IMR-90 (cell line): Measurements from ENCODE around the gene CPED1. TPM values are rescaled to one million over a fixed set of nuclear protein-coding genes. Genes with fewer than 3 reads are reported as not detected.

Experiments
- ATAC-seq: fragments of 200-7000 bp; cut with Tn5 transposase; 2 replicates; pipeline ENCODE4 v1.9.1; 2020; ENCODE audit warnings: low read depth, mild to moderate bottlenecking, moderate library complexity
- BruUV-seq: library from RNA; stranded (reverse); fragments of 400-500 nt; replicated peaks from 2 replicates; lab custom pipeline; 2021; lab: Mats Ljungman, UMichigan
- CTCF ChIA-PET: fragments of 300-600 bp; formaldehyde crosslinking; extraction: SDS; loops from one replicate; lab custom pipeline; 2021; ENCODE audit warnings: antibody characterized with exemption; lab: Yijun Ruan, JAX
- POLR2A ChIA-PET: fragments of 300-600 bp; sonication (Branson Sonifier 250); formaldehyde crosslinking; loops from one replicate; lab custom pipeline; 2022; ENCODE audit warnings: antibody characterized with exemption; ENCODE audit not compliant: unreplicated experiment; lab: Charles Lee
- DNase-seq: peaks from one replicate; pipeline ENCODE4 v3.0.0; 2013
- H2AFZ ChIP-seq: replicated peaks from 2 replicates; pipeline ENCODE3; 2013; ENCODE audit warnings: low read length, mild to moderate bottlenecking; ENCODE audit not compliant: poor library complexity
- H2AK5ac ChIP-seq: 2 replicates; pipeline ENCODE4 v1.6.1; 2013; ENCODE audit warnings: low read depth, low read length, inconsistent platforms
- H2AK9ac ChIP-seq: replicated peaks from 2 replicates; pipeline ENCODE3; 2013; ENCODE audit warnings: mild to moderate bottlenecking, low read depth, low read length, moderate library complexity; ENCODE audit not compliant: poor library complexity
- H2BK120ac ChIP-seq: 2 replicates; pipeline ENCODE4 v1.6.1; 2013; ENCODE audit warnings: low read depth, low read length, inconsistent platforms
- H2BK15ac ChIP-seq: 3 replicates; pipeline ENCODE4 v1.6.1; 2013; ENCODE audit warnings: low read depth, low read length, inconsistent platforms
- H2BK20ac ChIP-seq: 2 replicates; pipeline ENCODE4 v1.6.1; 2013; ENCODE audit warnings: low read depth, mild to moderate bottlenecking, inconsistent platforms, low read length, moderate library complexity
- H2BK5ac ChIP-seq: 2 replicates; pipeline ENCODE4 v1.6.1; 2013; ENCODE audit warnings: mild to moderate bottlenecking, low read depth, low read length, inconsistent platforms; ENCODE audit not compliant: poor library complexity, severe bottlenecking
- H3K14ac ChIP-seq: replicated peaks from 2 replicates; pipeline ENCODE4 v1.6.1; 2013; ENCODE audit warnings: low read depth, low read length, inconsistent platforms
- H3K18ac ChIP-seq: 2 replicates; pipeline ENCODE4 v1.6.1; 2013; ENCODE audit warnings: low read depth, low read length, control low read depth
- H3K23ac ChIP-seq: 2 replicates; pipeline ENCODE4 v1.6.1; 2013; ENCODE audit warnings: low read depth, low read length, inconsistent platforms
- H3K27ac ChIP-seq: 2 replicates; pipeline ENCODE4 v1.5.1; 2013; ENCODE audit warnings: mild to moderate bottlenecking, control low read depth, low read length; ENCODE audit not compliant: insufficient read depth
- H3K27me3 ChIP-seq: 2 replicates; pipeline ENCODE4 v1.6.1; 2013; ENCODE audit warnings: low read length; ENCODE audit not compliant: control insufficient read depth, insufficient read depth
- H3K36me3 ChIP-seq: 2 replicates; pipeline ENCODE4 v1.6.1; 2013; ENCODE audit warnings: low read length, mixed read lengths; ENCODE audit not compliant: control insufficient read depth, insufficient read depth
- H3K4ac ChIP-seq: 2 replicates; pipeline ENCODE4 v1.6.1; 2013; ENCODE audit warnings: low read depth, low read length, inconsistent platforms
- H3K4me1 ChIP-seq: 2 replicates; pipeline ENCODE4 v1.6.1; 2013; ENCODE audit warnings: low read length, mixed read lengths; ENCODE audit not compliant: control insufficient read depth, insufficient read depth
- H3K4me2 ChIP-seq: 2 replicates; pipeline ENCODE4 v1.6.1; 2013; ENCODE audit warnings: low read depth, mild to moderate bottlenecking, control low read depth, low read length, moderate library complexity
- H3K4me3 ChIP-seq: 2 replicates; pipeline ENCODE4 v1.5.1; 2013; ENCODE audit warnings: low read depth, mild to moderate bottlenecking, control low read depth, low read length, moderate library complexity; ENCODE audit not compliant: insufficient read depth
- H3K56ac ChIP-seq: 2 replicates; pipeline ENCODE4 v1.6.1; 2013; ENCODE audit warnings: low read length, inconsistent platforms; ENCODE audit not compliant: insufficient read depth; ENCODE audit errors: extremely low read depth
- H3K79me1 ChIP-seq, 2 experiments: 2 replicates each; pipeline ENCODE4 v1.6.1; 2013; ENCODE audit warnings: low read length in 2 of 2, inconsistent platforms in 1 of 2, low read depth in 1 of 2
- H3K9ac ChIP-seq: 2 replicates; pipeline ENCODE4 v1.6.1; 2013; ENCODE audit warnings: low read depth, low read length, control low read depth
- H3K9me1 ChIP-seq: 2 replicates; pipeline ENCODE4 v1.6.1; 2013; ENCODE audit warnings: low read length, inconsistent platforms; ENCODE audit not compliant: insufficient read depth
- H3K9me3 ChIP-seq: 2 replicates; pipeline ENCODE4 v1.6.1; 2013; ENCODE audit warnings: low read length; ENCODE audit not compliant: control insufficient read depth, insufficient read depth
- H4K20me1 ChIP-seq: 2 replicates; pipeline ENCODE4 v1.6.1; 2013; ENCODE audit warnings: low read length, inconsistent platforms; ENCODE audit not compliant: insufficient read depth
- H4K5ac ChIP-seq: 2 replicates; pipeline ENCODE4 v1.6.1; 2013; ENCODE audit warnings: mild to moderate bottlenecking, low read depth, low read length, control low read depth
- H4K8ac ChIP-seq, 2 experiments: 2 replicates each; pipeline ENCODE4 v1.6.1; 2013; ENCODE audit warnings: low read depth in 2 of 2, low read length in 2 of 2, control low read depth in 1 of 2, inconsistent platforms in 1 of 2
- H4K91ac ChIP-seq: 2 replicates; pipeline ENCODE4 v1.6.1; 2013; ENCODE audit warnings: low read depth, low read length, inconsistent platforms; ENCODE audit not compliant: insufficient read depth
- BHLHE40 ChIP-seq: fragments of 150-350 bp; IDR thresholded peaks from 2 replicates; pipeline ENCODE4 v1.6.1; 2016; ENCODE audit warnings: mild to moderate bottlenecking, low read depth, low read length
- CEBPB ChIP-seq: IDR thresholded peaks from 2 replicates; pipeline ENCODE4 v1.6.1; 2012; ENCODE audit warnings: low read depth, low read length, improper control_type of control experiment
- CHD1 ChIP-seq: IDR thresholded peaks from 2 replicates; pipeline ENCODE4 v1.6.1; 2012; ENCODE audit warnings: low read depth, low read length, improper control_type of control experiment
- FOS ChIP-seq: fragments of 150-350 bp; IDR thresholded peaks from 2 replicates; pipeline ENCODE4 v1.6.1; 2016; ENCODE audit warnings: low read depth, low read length
- MAFK ChIP-seq: IDR thresholded peaks from 2 replicates; pipeline ENCODE4 v1.6.1; 2012; ENCODE audit warnings: low read depth, low read length, improper control_type of control experiment
- MAZ ChIP-seq: IDR thresholded peaks from 2 replicates; pipeline ENCODE4 v1.6.1; 2012; ENCODE audit warnings: low read depth, mild to moderate bottlenecking, low read length, improper control_type of control experiment, moderate library complexity, borderline replicate concordance
- MXI1 ChIP-seq: IDR thresholded peaks from 2 replicates; pipeline ENCODE4 v1.6.1; 2012; ENCODE audit warnings: low read depth, mild to moderate bottlenecking, low read length, moderate library complexity, borderline replicate concordance
- NFE2L2 ChIP-seq: fragments of 150-350 bp; IDR thresholded peaks from 2 replicates; pipeline ENCODE4 v1.6.1; 2016; ENCODE audit warnings: low read depth, mild to moderate bottlenecking, low read length
- POLR2A ChIP-seq: IDR thresholded peaks from 2 replicates; pipeline ENCODE4 v1.6.1; 2012; ENCODE audit warnings: mild to moderate bottlenecking, low read depth, low read length
- RAD21 ChIP-seq: IDR thresholded peaks from 2 replicates; pipeline ENCODE4 v1.6.1; 2012; ENCODE audit warnings: low read length, improper control_type of control experiment
- RCOR1 ChIP-seq: IDR thresholded peaks from 2 replicates; pipeline ENCODE4 v1.6.1; 2012; ENCODE audit warnings: mild to moderate bottlenecking, low read length, improper control_type of control experiment; ENCODE audit not compliant: insufficient replicate concordance
- RFX5 ChIP-seq: IDR thresholded peaks from 2 replicates; pipeline ENCODE4 v1.8.0; 2012; ENCODE audit warnings: low read depth, mild to moderate bottlenecking, low read length, moderate library complexity
- SMC3 ChIP-seq: fragments of 150-350 bp; IDR thresholded peaks from 2 replicates; pipeline ENCODE4 v1.6.1; 2016; ENCODE audit warnings: low read depth, mild to moderate bottlenecking, antibody characterized with exemption, low read length, moderate library complexity
- USF2 ChIP-seq: fragments of 150-350 bp; IDR thresholded peaks from 2 replicates; pipeline ENCODE4 v1.6.1; 2017; ENCODE audit warnings: mild to moderate bottlenecking, antibody characterized with exemption, low read length, low read depth
- WGBS, 2 experiments: methylation state at CpG; one replicate each; pipeline versions ENCODE4 v1.1.5 to v1.1.7; 2013; ENCODE audit warnings: missing lambda C conversion rate in 2 of 2; ENCODE audit not compliant: insufficient read length in 1 of 2; ENCODE audit errors: extremely low coverage in 2 of 2; 5-methylcytosine and 5-hydroxymethylcytosine counted together
- dilution Hi-C: fragments of 300-500 bp; cut with HindIII; formaldehyde crosslinking; loops from one replicate; pipeline ENCODE4 v1.14.3; 2018; ENCODE audit warnings: low sequenced_read_pairs; ENCODE audit not compliant: unreplicated experiment
- in situ Hi-C: fragments of 300-500 bp; cut with MboI; formaldehyde crosslinking; loops from 3 replicates; pipeline ENCODE4 v1.14.3; 2019; ENCODE audit warnings: low sequenced_read_pairs, inconsistent platforms, mixed read lengths
- intact Hi-C: fragments of 100-400 bp; cut with micrococcal nuclease; formaldehyde crosslinking; loops from 2 replicates; pipeline ENCODE4 v1.10.0; 2022
- polyA plus RNA-seq, 3 experiments: library from polyadenylated mRNA; depleted of rRNA; stranded (reverse); fragments of >200 nt; gene quantifications; 2 replicates each; pipeline ENCODE4 v1.2.3, GENCODE V29; 2012; ENCODE audit warnings: low replicate concordance in 1 of 3
- total RNA-seq: library from RNA; depleted of rRNA; stranded (reverse); fragments of >200 nt; gene quantifications from 2 replicates; pipeline ENCODE4 v1.2.3, GENCODE V29; 2012
- TF ChIP-seq, protein P1 (sequence below): fragments of 150-350 bp; IDR thresholded peaks from 2 replicates; pipeline ENCODE4 v1.6.1; 2016; ENCODE audit warnings: low read depth, mild to moderate bottlenecking, low read length, moderate library complexity, borderline replicate concordance
- TF ChIP-seq, protein P2 (sequence below): conservative IDR thresholded peaks from 2 replicates; pipeline ENCODE4 v1.5.1; 2012; ENCODE audit warnings: mild to moderate bottlenecking, low read depth, low read length, improper control_type of control experiment

CPED1 gene
- total and polyA plus RNA-seq, 2 of the 4 experiments (the other 2 are of a cell fraction) = 31.2 to 96.8 TPM

DNA sequence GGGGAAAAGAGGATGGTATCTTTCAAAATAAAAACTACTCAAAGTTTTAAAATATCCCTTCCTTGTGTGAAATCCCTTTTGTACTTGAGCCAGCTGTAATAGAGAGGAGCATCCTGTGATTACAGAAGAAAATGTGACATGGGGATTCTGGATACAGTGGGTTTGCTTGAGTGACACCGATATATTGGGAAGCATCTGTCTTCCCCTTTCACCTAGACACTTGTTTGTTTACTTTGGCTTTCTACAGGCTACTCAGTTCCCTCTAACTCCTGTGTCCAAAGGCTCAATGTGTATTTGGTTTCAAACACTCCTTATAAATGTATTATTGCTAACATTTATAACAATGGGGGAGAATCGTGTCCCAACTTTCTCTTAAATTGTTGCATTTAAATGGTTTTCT lies 24.4 kb downstream of the CPED1 start:
- Histone ChIP-seq H3K18ac (no peak overlapping the region; the same call in 1 of the 2 replicates), H2AFZ (no peak overlapping the region), H4K91ac (no peak overlapping the region), H3K9me3 (no peaks in the 10 kb centered on the region), H2AK5ac (no peak overlapping the region), H3K27me3 (no peaks in the 10 kb centered on the region), H4K8ac (no peak overlapping the region), H2BK20ac (no peak overlapping the region), H2BK120ac (no peak overlapping the region), H3K79me1 (peaks cover 16 to 66% of the 10 kb centered on the region in 2 experiments), H3K4me1 (peaks cover 10% of the 10 kb centered on the region), H3K36me3 (peaks cover 2% of the 10 kb centered on the region; the same call in 1 of the 2 replicates), H2BK15ac (no peak overlapping the region), H4K20me1 (peaks cover 9% of the 10 kb centered on the region; the same call in 1 of the 2 replicates), H3K9me1 (peaks cover 13% of the 10 kb centered on the region), H3K9ac (no peak overlapping the region), H3K14ac (no peak overlapping the region), H4K5ac (no peak overlapping the region), H3K4ac (no peak overlapping the region), H3K4me3 (no peak overlapping the region), H3K56ac (no peak overlapping the region), H3K4me2 (no peak overlapping the region), H3K27ac (no peak overlapping the region), H3K23ac (no peak overlapping the region), H2BK5ac (no peak overlapping the region), H2AK9ac (no peak overlapping the region)
- ChIA-PET POLR2A (no interaction called here), CTCF (no interaction called here)
- intact Hi-C loops (no loop called here), dilution Hi-C loops (no loop called here), in situ Hi-C loops (no loop called here)
- no TSS peak for BruUV-seq
- ATAC-seq (no peak), DNase-seq (no peak)
- TF ChIP-seq RCOR1 (no peak), MAFK (no peak), RFX5 (no peak), SMC3 (no peak), BHLHE40 (no peak), MXI1 (no peak), RAD21 (no peak), MAZ (no peak), FOS (no peak), CHD1 (no peak), NFE2L2 (no peak), CEBPB (no peak), USF2 (no peak), POLR2A (no peak)
- TF ChIP-seq, protein P1, sequence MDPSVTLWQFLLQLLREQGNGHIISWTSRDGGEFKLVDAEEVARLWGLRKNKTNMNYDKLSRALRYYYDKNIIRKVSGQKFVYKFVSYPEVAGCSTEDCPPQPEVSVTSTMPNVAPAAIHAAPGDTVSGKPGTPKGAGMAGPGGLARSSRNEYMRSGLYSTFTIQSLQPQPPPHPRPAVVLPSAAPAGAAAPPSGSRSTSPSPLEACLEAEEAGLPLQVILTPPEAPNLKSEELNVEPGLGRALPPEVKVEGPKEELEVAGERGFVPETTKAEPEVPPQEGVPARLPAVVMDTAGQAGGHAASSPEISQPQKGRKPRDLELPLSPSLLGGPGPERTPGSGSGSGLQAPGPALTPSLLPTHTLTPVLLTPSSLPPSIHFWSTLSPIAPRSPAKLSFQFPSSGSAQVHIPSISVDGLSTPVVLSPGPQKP = no peak
- TF ChIP-seq, protein P2, sequence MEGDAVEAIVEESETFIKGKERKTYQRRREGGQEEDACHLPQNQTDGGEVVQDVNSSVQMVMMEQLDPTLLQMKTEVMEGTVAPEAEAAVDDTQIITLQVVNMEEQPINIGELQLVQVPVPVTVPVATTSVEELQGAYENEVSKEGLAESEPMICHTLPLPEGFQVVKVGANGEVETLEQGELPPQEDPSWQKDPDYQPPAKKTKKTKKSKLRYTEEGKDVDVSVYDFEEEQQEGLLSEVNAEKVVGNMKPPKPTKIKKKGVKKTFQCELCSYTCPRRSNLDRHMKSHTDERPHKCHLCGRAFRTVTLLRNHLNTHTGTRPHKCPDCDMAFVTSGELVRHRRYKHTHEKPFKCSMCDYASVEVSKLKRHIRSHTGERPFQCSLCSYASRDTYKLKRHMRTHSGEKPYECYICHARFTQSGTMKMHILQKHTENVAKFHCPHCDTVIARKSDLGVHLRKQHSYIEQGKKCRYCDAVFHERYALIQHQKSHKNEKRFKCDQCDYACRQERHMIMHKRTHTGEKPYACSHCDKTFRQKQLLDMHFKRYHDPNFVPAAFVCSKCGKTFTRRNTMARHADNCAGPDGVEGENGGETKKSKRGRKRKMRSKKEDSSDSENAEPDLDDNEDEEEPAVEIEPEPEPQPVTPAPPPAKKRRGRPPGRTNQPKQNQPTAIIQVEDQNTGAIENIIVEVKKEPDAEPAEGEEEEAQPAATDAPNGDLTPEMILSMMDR = no peak
- WGBS, 2 experiments = no CpG with 5 or more reads among the region's 2 CpGs
